ENCODE measurements around the gene C1orf50.
"Not testable (repeated sequence)": the region's sequence is repeated elsewhere in the genome, so short reads cannot be mapped to it uniquely, and the experiment has no call there.

Gene C1orf50

DNA sequence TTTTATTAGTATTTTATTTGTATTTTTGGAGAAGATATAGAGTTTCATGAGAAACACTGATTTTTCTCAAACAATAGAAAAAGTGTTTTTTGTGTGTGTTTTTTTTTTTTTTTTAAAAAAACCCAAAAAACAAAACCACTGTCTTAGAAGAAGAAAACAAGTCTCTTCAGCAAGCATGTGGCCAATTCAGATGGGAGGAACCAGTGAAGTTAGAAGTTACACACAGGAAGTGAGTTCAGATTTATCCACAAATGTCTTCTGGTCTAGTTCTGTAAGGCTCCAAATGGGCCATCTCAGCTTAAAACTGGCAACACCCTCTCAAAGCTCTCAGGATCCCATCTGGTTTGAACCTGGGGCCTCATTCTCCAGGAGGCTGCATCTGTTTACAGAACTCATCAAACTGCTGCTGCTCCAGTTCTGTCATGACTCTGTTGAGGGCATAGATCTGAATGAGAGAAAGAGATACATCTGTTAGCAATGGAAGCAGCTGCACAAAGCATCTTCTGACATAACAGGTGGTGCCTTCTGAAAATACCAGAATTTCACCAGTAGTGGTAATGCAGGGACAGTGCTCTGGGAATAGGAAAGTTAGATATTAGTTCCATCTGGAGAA is 40.1 kb downstream of the C1orf50 start:
- Histone ChIP-seq H3K9me3 (ENCODE audit: insufficient read depth, low read depth, low read length) (peaks cover 5% of the 10 kb centered on the region; the same call in 1 of the 2 replicates), H3K4me3 (ENCODE audit: low read length) (no peak overlapping the region), H3K4me1 (ENCODE audit: insufficient read depth, low read length) (no peaks in the 10 kb centered on the region), H3K9ac (ENCODE audit: low read depth, low read length) (no peak overlapping the region), H3K36me3 (ENCODE audit: insufficient read depth, low read length) (peaks cover 17% of the 10 kb centered on the region), H3K27me3 (ENCODE audit: insufficient read depth, low read length) (no peaks in the 10 kb centered on the region), H3K27ac (ENCODE audit: low read depth, low read length) (no peak overlapping the region)

DNA sequence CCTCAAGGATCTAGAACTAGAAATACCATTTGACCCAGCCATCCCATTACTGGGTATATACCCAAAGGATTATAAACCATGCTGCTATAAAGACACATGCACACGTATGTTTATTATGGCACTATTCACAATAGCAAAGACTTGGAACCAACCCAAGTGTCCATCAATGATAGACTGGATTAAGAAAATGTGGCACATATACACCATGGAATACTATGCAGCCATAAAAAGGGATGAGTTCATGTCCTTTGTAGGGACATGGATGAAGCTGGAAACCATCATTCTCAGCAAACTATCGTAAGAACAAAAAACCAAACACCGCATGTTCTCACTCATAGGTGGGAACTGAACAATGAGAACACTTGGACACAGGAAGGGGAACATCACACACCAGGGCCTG is 47.8 kb downstream of the C1orf50 start:
- H3K4me1 ChIP-seq (ENCODE audit: insufficient read depth, low read length) = peaks cover 13% of the 10 kb centered on the region
- H3K27ac ChIP-seq (ENCODE audit: low read depth, low read length); H3K36me3 ChIP-seq (ENCODE audit: insufficient read depth, low read length); H3K9me3 ChIP-seq (ENCODE audit: insufficient read depth, low read depth, low read length); H3K4me3 ChIP-seq (ENCODE audit: low read length); H3K9ac ChIP-seq (ENCODE audit: low read depth, low read length); H3K27me3 ChIP-seq (ENCODE audit: insufficient read depth, low read length): not testable (repeated sequence)
- WGBS = no CpG with 5 or more reads among the region's 3 CpGs

DNA sequence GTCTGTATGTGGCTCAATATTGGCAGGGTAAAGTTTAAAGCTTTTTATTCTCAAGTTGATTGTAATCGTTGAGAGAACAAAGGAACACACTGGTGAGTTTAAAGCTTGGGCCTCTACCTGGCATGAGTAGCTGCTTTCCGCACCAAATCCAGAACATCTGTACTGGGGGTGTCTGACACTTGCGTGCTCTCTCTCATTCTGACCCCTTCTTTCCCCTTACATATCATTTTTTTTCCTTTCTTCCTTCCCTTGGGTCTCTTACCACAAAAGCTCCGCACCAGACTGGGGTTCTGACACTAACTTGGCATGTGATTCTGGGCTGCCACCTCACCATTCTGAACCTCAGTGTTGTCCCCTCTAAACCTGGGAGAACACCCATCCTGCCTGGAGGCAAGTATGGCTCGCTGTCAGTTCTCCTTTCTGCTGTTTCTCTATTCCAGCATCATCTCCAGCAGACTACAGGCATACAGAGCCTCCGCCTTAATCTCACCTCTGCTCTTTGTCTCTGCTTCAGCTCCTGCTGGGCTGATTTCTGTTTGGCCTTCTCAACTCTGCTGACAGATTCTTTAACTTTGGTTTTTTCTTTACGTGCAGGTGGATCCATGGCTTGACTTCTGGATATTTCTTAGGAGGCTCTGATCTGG is 49.0 kb downstream of the C1orf50 start:
- no peaks in the 10 kb centered on the region for H3K27me3 ChIP-seq (ENCODE audit: insufficient read depth, low read length)
- H3K4me3 ChIP-seq (ENCODE audit: low read length) = peak overlapping the region; percentile 94
- WGBS = 57% methylated on average over 7 of the region's 7 CpGs
- H3K9ac ChIP-seq (ENCODE audit: low read depth, low read length) = peak overlapping the region; percentile 86; the same call in 1 of the 2 replicates
- peaks cover 17% of the 10 kb centered on the region for H3K4me1 ChIP-seq (ENCODE audit: insufficient read depth, low read length)
- H3K9me3 ChIP-seq (ENCODE audit: insufficient read depth, low read depth, low read length) = no peaks in the 10 kb centered on the region
- H3K36me3 ChIP-seq (ENCODE audit: insufficient read depth, low read length) = no peaks in the 10 kb centered on the region; the same call in 1 of the 2 replicates
- H3K27ac ChIP-seq (ENCODE audit: low read depth, low read length) = no peak overlapping the region; the same call in 1 of the 2 replicates

DNA sequence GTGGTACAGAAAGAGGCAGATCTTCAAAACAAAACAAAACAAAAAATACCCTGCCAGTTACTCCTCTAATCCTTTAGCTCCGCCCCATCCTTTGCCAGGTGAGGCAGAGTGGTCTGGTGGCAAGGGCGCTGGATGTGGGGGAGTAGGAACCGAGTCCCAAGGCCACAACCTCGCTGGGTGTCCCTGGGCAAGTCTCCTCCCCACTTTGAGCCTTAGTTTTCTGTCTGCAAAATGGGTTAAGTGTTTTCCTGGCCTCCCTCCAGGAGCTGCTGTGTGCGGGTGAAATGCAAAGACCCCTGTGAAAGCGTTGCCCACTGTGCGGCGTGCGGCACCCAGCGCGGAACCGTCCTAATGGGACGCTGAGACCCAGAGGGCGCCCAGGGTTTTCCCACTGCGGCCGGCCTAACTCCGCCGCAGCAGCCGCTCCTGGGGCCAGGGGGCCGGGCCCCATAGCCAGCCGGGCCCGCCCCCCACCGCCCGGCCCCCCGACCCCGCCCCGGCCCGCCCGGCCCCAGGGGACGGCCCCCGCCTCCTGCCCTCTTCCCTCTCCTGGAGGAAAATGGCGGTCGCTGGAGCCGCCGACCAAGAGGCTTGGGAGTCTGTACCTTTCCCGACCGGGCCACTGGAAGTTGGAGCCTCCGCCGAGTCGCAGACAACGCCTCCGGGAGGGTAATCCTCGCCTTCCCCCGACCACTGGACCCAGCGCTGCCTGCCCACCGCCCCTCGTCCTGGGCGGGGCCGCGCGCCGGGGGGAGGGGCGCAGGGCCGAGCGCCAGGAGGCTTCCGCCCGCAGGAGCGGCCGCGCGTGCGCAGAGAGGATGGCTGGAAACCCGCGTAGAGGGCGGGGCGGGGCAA is 49.8 kb downstream of the C1orf50 start, which contains the start of the genes ERMAP and SVBP:
Gene ERMAP, plus strand, starts transcription at position 538 of the 855 bp plus-strand sequence. CDS start 13,327 bp downstream, outside the sequence.
Gene SVBP, minus strand, starts transcription at position 813 of the 855 bp plus-strand sequence. CDS start 853 bp downstream, outside the sequence.
- Histone ChIP-seq H3K36me3 (ENCODE audit: insufficient read depth, low read length) (no peaks in the 10 kb centered on the region; the same call in 1 of the 2 replicates), H3K4me3 (ENCODE audit: low read length) (peak within 1 kb of the TSS; percentile 94), H3K9ac (ENCODE audit: low read depth, low read length) (peak within 1 kb of the TSS; percentile 99), H3K9me3 (ENCODE audit: insufficient read depth, low read depth, low read length) (no peaks in the 10 kb centered on the region), H3K4me1 (ENCODE audit: insufficient read depth, low read length) (peaks cover 19% of the 10 kb centered on the region), H3K27me3 (ENCODE audit: insufficient read depth, low read length) (no peaks in the 10 kb centered on the region), H3K27ac (ENCODE audit: low read depth, low read length) (peak within 1 kb of the TSS; percentile 100)
- under 1% methylated on average over 64 of the region's 66 CpGs for WGBS

DNA sequence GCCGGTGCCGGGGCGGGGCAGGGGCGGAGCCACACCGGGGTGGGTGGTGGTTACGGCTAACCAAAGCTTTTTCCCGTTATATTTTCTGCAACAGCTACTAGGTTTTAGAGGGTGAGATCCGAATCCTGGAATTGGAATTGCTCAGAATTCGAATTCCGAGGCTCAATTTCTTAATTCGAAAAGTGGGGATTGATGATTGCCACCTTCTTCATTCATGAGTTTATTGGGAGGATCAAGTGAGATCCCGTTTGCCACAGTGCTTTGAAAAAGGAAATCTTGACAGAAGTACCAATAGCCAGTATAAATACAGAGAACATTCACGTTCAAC is 50.4 kb downstream of the C1orf50 start:
- H3K4me1 ChIP-seq (ENCODE audit: insufficient read depth, low read length) = peaks cover 19% of the 10 kb centered on the region
- WGBS = 6% methylated on average over 12 of the region's 13 CpGs
- peak overlapping the region; percentile 94 for H3K4me3 ChIP-seq (ENCODE audit: low read length)
- H3K9ac ChIP-seq (ENCODE audit: low read depth, low read length) = no peak overlapping the region
- H3K36me3 ChIP-seq (ENCODE audit: insufficient read depth, low read length) = no peaks in the 10 kb centered on the region; the same call in 1 of the 2 replicates
- H3K27me3 ChIP-seq (ENCODE audit: insufficient read depth, low read length) = no peaks in the 10 kb centered on the region
- peak overlapping the region; percentile 100; the same call in 1 of the 2 replicates for H3K27ac ChIP-seq (ENCODE audit: low read depth, low read length)
- H3K9me3 ChIP-seq (ENCODE audit: insufficient read depth, low read depth, low read length) = no peaks in the 10 kb centered on the region

DNA sequence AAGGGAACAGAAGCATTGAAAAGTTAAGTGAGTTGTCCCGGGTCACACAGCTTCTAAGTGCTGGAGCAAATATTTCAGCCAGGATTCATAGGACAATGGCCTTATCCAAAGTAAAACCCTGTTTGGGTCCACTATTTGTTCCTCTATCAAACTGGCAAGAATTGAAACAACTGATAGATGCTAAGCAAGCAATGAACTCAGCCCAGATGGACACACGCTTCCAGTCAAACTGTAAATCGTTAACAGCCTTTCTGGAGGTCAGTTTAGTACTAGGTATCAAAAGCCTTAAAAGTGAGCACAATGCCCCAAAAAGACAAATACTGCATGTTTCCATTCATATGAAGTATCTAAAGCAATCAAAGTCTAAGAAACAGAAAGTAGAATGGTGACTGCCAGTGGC is 50.9 kb downstream of the C1orf50 start:
- Histone ChIP-seq H3K27me3 (ENCODE audit: insufficient read depth, low read length) (no peaks in the 10 kb centered on the region), H3K9me3 (ENCODE audit: insufficient read depth, low read depth, low read length) (no peaks in the 10 kb centered on the region), H3K9ac (ENCODE audit: low read depth, low read length) (no peak overlapping the region), H3K27ac (ENCODE audit: low read depth, low read length) (no peak overlapping the region), H3K4me3 (ENCODE audit: low read length) (no peak overlapping the region; the same call in 1 of the 2 replicates), H3K36me3 (ENCODE audit: insufficient read depth, low read length) (no peaks in the 10 kb centered on the region; the same call in 1 of the 2 replicates), H3K4me1 (ENCODE audit: insufficient read depth, low read length) (peaks cover 19% of the 10 kb centered on the region)
- WGBS = 90% methylated on average over 3 of the region's 3 CpGs

DNA sequence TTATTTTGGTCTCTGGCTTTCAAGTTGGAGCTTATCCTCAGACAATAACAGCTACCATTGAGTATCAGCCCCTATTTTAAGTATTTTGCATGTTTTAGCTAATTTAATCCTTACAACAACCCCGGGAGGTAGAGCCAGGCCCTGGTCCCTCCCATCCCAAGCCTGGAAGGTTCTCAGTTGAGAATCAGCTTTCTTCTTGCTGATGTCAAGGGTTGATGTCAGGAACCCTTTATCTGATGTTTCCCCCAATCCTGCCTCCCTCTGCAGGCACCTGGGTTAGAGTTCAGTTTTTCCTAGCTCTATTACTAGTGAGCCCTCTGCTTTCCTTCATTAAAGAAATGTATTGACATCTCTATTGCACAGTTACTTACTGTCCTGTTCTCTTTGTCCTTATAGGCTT is 53.8 kb downstream of the C1orf50 start:
- no peaks in the 10 kb centered on the region for H3K36me3 ChIP-seq (ENCODE audit: insufficient read depth, low read length)
- H3K9me3 ChIP-seq (ENCODE audit: insufficient read depth, low read depth, low read length) = no peaks in the 10 kb centered on the region
- peaks cover 15% of the 10 kb centered on the region for H3K4me1 ChIP-seq (ENCODE audit: insufficient read depth, low read length)
- H3K9ac ChIP-seq (ENCODE audit: low read depth, low read length) = no peak overlapping the region
- no peak overlapping the region for H3K27ac ChIP-seq (ENCODE audit: low read depth, low read length)
- no peak overlapping the region for H3K4me3 ChIP-seq (ENCODE audit: low read length)
- 55% methylated on average over 1 of the region's 1 CpG for WGBS
- no peaks in the 10 kb centered on the region for H3K27me3 ChIP-seq (ENCODE audit: insufficient read depth, low read length)

DNA sequence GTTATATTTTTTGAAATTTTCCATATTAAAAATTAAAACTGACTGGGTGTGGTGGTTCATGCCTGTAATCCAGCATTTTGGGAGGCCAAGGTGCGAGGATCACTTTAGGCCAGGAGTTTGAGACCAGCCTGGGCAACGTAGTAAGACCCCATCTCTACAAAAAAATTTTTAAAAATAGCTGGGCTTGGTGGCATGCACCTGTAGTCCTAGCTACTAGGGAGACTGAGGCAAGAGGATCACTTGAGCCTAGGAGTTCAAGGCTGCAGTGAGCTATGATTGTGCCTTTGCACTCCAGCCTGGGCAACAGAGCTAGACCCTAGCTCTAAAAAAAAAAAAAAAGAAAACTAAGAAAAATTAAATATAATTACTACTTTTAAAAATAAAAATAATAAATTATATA is 54.6 kb downstream of the C1orf50 start:
- peaks cover 10% of the 10 kb centered on the region for H3K4me1 ChIP-seq (ENCODE audit: insufficient read depth, low read length)
- no peaks in the 10 kb centered on the region for H3K27me3 ChIP-seq (ENCODE audit: insufficient read depth, low read length)
- H3K9ac ChIP-seq (ENCODE audit: low read depth, low read length) = no peak overlapping the region
- WGBS = 93% methylated on average over 2 of the region's 2 CpGs
- no peak overlapping the region for H3K4me3 ChIP-seq (ENCODE audit: low read length)
- H3K27ac ChIP-seq (ENCODE audit: low read depth, low read length) = no peak overlapping the region
- H3K9me3 ChIP-seq (ENCODE audit: insufficient read depth, low read depth, low read length) = no peaks in the 10 kb centered on the region
- no peaks in the 10 kb centered on the region for H3K36me3 ChIP-seq (ENCODE audit: insufficient read depth, low read length)

DNA sequence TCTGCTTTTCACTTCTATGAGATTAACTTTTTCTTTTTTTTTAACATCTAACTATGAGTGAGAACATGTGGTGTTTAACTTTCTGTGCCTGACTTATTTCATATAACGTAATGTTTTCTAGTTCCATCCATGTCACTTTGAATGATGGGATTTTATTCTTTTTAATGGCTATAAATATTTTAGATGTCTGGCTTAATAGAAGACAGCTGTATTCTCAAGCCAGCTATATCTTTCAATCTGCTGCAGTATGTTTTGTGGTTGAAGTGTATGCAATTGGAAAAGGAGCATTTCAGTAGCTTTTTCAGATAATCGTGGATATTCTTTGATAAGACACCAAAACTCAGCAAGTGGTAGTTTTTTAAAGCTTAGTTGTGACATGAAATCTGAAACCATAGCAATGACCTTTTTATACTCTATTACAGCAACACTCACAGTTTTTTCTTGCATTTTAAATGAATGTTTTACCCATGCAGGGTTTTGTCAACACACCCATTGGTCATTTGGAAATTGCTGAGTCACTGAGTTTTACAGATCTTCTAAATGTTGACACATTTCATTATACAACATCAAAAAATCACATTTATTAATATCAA is 55.8 kb downstream of the C1orf50 start:
- Histone ChIP-seq H3K4me1 (ENCODE audit: insufficient read depth, low read length) (peaks cover 6% of the 10 kb centered on the region), H3K36me3 (ENCODE audit: insufficient read depth, low read length) (no peaks in the 10 kb centered on the region), H3K9ac (ENCODE audit: low read depth, low read length) (no peak overlapping the region), H3K27ac (ENCODE audit: low read depth, low read length) (0 out of 2 replicates have a peak overlapping the region, but pooled peaks have one; percentile 13), H3K4me3 (ENCODE audit: low read length) (no peak overlapping the region), H3K27me3 (ENCODE audit: insufficient read depth, low read length) (no peaks in the 10 kb centered on the region), H3K9me3 (ENCODE audit: insufficient read depth, low read depth, low read length) (no peaks in the 10 kb centered on the region)
- 97% methylated on average over 2 of the region's 2 CpGs for WGBS

DNA sequence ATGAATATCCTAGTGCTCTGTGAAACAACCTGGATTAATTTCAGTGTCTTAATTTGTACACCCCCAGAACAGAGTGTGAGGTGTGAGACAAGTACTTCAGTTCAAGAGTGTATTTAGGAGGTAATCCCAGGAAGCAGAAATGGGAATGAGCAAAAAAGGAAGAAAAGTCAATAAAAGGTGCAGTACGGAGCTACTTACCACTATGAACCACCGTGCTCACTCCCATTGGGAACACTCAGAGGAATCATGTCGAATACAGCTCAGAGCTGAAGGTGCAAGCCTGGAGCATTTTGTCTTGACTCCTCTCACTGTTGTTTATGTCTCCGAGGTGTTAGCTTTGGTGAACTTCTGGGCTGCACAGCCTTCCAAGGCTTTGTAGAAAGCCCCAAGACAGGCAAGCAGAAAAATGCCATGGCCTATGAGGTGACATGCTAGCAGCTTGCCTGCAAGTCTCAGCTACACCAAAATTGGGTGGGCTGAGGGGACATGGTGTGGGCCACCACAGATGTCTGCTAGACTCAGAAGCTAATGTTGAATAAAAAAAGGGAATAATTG is 57.5 kb downstream of the C1orf50 start:
- H3K9me3 ChIP-seq (ENCODE audit: insufficient read depth, low read depth, low read length) = no peaks in the 10 kb centered on the region
- H3K36me3 ChIP-seq (ENCODE audit: insufficient read depth, low read length) = no peaks in the 10 kb centered on the region
- 93% methylated on average over 4 of the region's 4 CpGs for WGBS
- no peak overlapping the region for H3K27ac ChIP-seq (ENCODE audit: low read depth, low read length)
- H3K4me1 ChIP-seq (ENCODE audit: insufficient read depth, low read length) = peaks cover 6% of the 10 kb centered on the region
- no peaks in the 10 kb centered on the region for H3K27me3 ChIP-seq (ENCODE audit: insufficient read depth, low read length)
- H3K9ac ChIP-seq (ENCODE audit: low read depth, low read length) = no peak overlapping the region
- no peak overlapping the region for H3K4me3 ChIP-seq (ENCODE audit: low read length)

All from HUES64 (cell line).